H1 (cell line): ENCODE measurements around the gene GNLY. TPM values are rescaled to one million over a fixed set of nuclear protein-coding genes. Genes with fewer than 3 reads are reported as not detected.

ENCODE experiments used
- CTCF ChIA-PET: fragments of 300-600 bp; sonication (Branson Sonifier 250); formaldehyde crosslinking; loops from one replicate; lab custom pipeline; 2021; ENCODE audit not compliant: partially characterized antibody; lab: Charles Lee
- POLR2A ChIA-PET: fragments of 300-600 bp; sonication (Branson Sonifier 250); formaldehyde crosslinking; loops from one replicate; lab custom pipeline; 2021; ENCODE audit warnings: inconsistent platforms; ENCODE audit not compliant: partially characterized antibody; lab: Charles Lee
- DNase-seq, 2 experiments: peaks; one replicate each; pipeline versions ENCODE4 v3.0.0 to v3.0.0-alpha.2; 2010 to 2022; ENCODE audit warnings: low spot score in 2 of 2, low read depth in 1 of 2, mixed read lengths in 1 of 2
- FAIRE-seq: peaks from 2 replicates; lab custom pipeline; 2011; peaks lifted over from hg19 to GRCh38; lab: Jason Lieb, UNC
- H2AFZ ChIP-seq: 2 replicates; pipeline ENCODE4 v1.8.1; 2012; ENCODE audit warnings: low read length, inconsistent platforms
- H2AK5ac ChIP-seq: 2 replicates; pipeline ENCODE4 v1.6.1; 2013; ENCODE audit warnings: low read depth, low read length
- H2BK120ac ChIP-seq: replicated peaks from 2 replicates; pipeline ENCODE3; 2013; ENCODE audit warnings: low read depth, low read length, inconsistent platforms
- H2BK12ac ChIP-seq: 2 replicates; pipeline ENCODE4 v1.6.1; 2013; ENCODE audit warnings: low read depth, low read length
- H2BK15ac ChIP-seq: 2 replicates; pipeline ENCODE4 v1.6.1; 2013; ENCODE audit warnings: low read length
- H2BK20ac ChIP-seq: 2 replicates; pipeline ENCODE4 v1.6.1; 2013; ENCODE audit warnings: low read length
- H2BK5ac ChIP-seq: 2 replicates; pipeline ENCODE4 v1.6.1; 2013; ENCODE audit warnings: low read depth, low read length
- H3K14ac ChIP-seq: 2 replicates; pipeline ENCODE4 v1.6.1; 2013; ENCODE audit warnings: inconsistent platforms; ENCODE audit not compliant: insufficient read length
- H3K18ac ChIP-seq: 2 replicates; pipeline ENCODE4 v1.6.1; 2013; ENCODE audit warnings: low read length; ENCODE audit errors: extremely low read depth
- H3K23ac ChIP-seq: 2 replicates; pipeline ENCODE4 v1.6.1; 2013; ENCODE audit warnings: inconsistent platforms; ENCODE audit not compliant: insufficient read length
- H3K23me2 ChIP-seq: 2 replicates; pipeline ENCODE4 v1.6.1; 2013; ENCODE audit warnings: low read depth, low read length
- H3K27ac ChIP-seq: 2 replicates; pipeline ENCODE4 v1.6.1; 2011; ENCODE audit warnings: low read depth, low read length, inconsistent platforms
- H3K27me3 ChIP-seq, 4 experiments: replicated peaks in 1 of 4; 1 replicate in 1 of 4; 2 replicates in 3 of 4; pipeline versions ENCODE4 v1.6.1 to v1.8.1; 2011 to 2013; ENCODE audit warnings: low read length in 3 of 4, mild to moderate bottlenecking in 3 of 4, inconsistent platforms in 2 of 4, mixed read lengths in 2 of 4, moderate library complexity in 1 of 4; ENCODE audit not compliant: control insufficient read depth in 3 of 4, insufficient read depth in 3 of 4; ENCODE audit errors: extremely low read depth in 1 of 4
- H3K36me3 ChIP-seq, 4 experiments: 2 replicates each; pipeline versions ENCODE4 v1.6.1 to v1.8.1; 2011 to 2013; ENCODE audit warnings: mild to moderate bottlenecking in 4 of 4, low read length in 3 of 4, moderate library complexity in 2 of 4, control low read depth in 1 of 4, inconsistent platforms in 1 of 4; ENCODE audit not compliant: insufficient read depth in 4 of 4, control insufficient read depth in 2 of 4
- H3K4ac ChIP-seq: replicated peaks from 2 replicates; pipeline ENCODE3; 2013; ENCODE audit warnings: low read length, low read depth, mixed read lengths, inconsistent platforms; ENCODE audit not compliant: insufficient read length
- H3K4me1 ChIP-seq, 4 experiments: replicated peaks in 1 of 4; 1 replicate in 1 of 4; 2 replicates in 3 of 4; pipeline versions ENCODE4 v1.6.1 to v1.8.1; 2011 to 2013; ENCODE audit warnings: low read length in 3 of 4, inconsistent platforms in 2 of 4, mixed read lengths in 1 of 4; ENCODE audit not compliant: insufficient read depth in 4 of 4, control insufficient read depth in 3 of 4
- H3K4me2 ChIP-seq, 2 experiments: 2 replicates each; pipeline versions ENCODE4 v1.6.1 to v1.8.1; 2011 to 2013; ENCODE audit warnings: low read depth in 2 of 2, low read length in 2 of 2, control low read depth in 1 of 2, inconsistent platforms in 1 of 2, mild to moderate bottlenecking in 1 of 2; ENCODE audit not compliant: insufficient read depth in 1 of 2
- H3K4me3 ChIP-seq, 4 experiments: fragments of 200-600, 300-600 bp in 1 of 4; sonication (generic), shearing (Covaris generic), sonication (Bioruptor Twin) in 1 of 4; 2 replicates each; pipeline versions ENCODE4 v1.5.1 to v1.8.1; 2011 to 2016; ENCODE audit warnings: low read length in 4 of 4, low read depth in 3 of 4, control low read depth in 2 of 4, inconsistent platforms in 2 of 4, mild to moderate bottlenecking in 2 of 4, mixed read lengths in 1 of 4, moderate library complexity in 1 of 4; ENCODE audit not compliant: insufficient read depth in 2 of 4; ENCODE audit errors: extremely low read depth in 1 of 4
- H3K56ac ChIP-seq: replicated peaks from 2 replicates; pipeline ENCODE3; 2013; ENCODE audit warnings: low read depth, mild to moderate bottlenecking, mixed read lengths, low read length, inconsistent platforms; ENCODE audit not compliant: insufficient read length
- H3K79me1 ChIP-seq: 2 replicates; pipeline ENCODE4 v1.6.1; 2013; ENCODE audit warnings: low read depth, low read length, control low read depth
- H3K79me2 ChIP-seq, 2 experiments: 2 replicates each; pipeline versions ENCODE4 v1.6.1 to v1.8.1; 2012 to 2013; ENCODE audit warnings: low read length in 2 of 2, mild to moderate bottlenecking in 2 of 2, inconsistent platforms in 1 of 2; ENCODE audit not compliant: insufficient read depth in 2 of 2, control insufficient read depth in 1 of 2
- H3K9ac ChIP-seq, 4 experiments: replicated peaks in 1 of 4; 1 replicate in 1 of 4; 2 replicates in 3 of 4; pipeline versions ENCODE4 v1.6.1 to v1.8.1; 2011 to 2013; ENCODE audit warnings: low read depth in 3 of 4, low read length in 3 of 4, control low read depth in 2 of 4, mild to moderate bottlenecking in 2 of 4, moderate library complexity in 2 of 4, inconsistent platforms in 1 of 4; ENCODE audit errors: extremely low read depth in 1 of 4
- H3K9me3 ChIP-seq, 2 experiments: 2 replicates each; pipeline versions ENCODE4 v1.6.1 to v1.8.1; 2012 to 2013; ENCODE audit warnings: mild to moderate bottlenecking in 2 of 2, moderate library complexity in 2 of 2, control low read depth in 1 of 2, inconsistent platforms in 1 of 2, low read depth in 1 of 2, low read length in 1 of 2, mixed read lengths in 1 of 2; ENCODE audit not compliant: insufficient read depth in 2 of 2
- H4K20me1 ChIP-seq, 2 experiments: replicated peaks in 1 of 2; 2 replicates each; pipeline versions ENCODE3 to v1.8.1; 2011 to 2013; ENCODE audit warnings: inconsistent platforms in 2 of 2, low read length in 2 of 2, mild to moderate bottlenecking in 1 of 2; ENCODE audit not compliant: insufficient read depth in 2 of 2, control insufficient read depth in 1 of 2
- H4K5ac ChIP-seq: 2 replicates; pipeline ENCODE4 v1.6.1; 2013; ENCODE audit warnings: low read length, low read depth, mixed read lengths, inconsistent platforms; ENCODE audit not compliant: insufficient read length
- H4K8ac ChIP-seq: 2 replicates; pipeline ENCODE4 v1.8.0; 2013; ENCODE audit warnings: mild to moderate bottlenecking, moderate library complexity, low read length, inconsistent platforms; ENCODE audit not compliant: insufficient read depth; ENCODE audit errors: extremely low read depth
- H4K91ac ChIP-seq: replicated peaks from 2 replicates; pipeline ENCODE3; 2013; ENCODE audit warnings: low read length, mixed read lengths, inconsistent platforms; ENCODE audit not compliant: insufficient read length
- ASH2L ChIP-seq: fragments of 200-600, 300-600 bp; sonication (generic); IDR thresholded peaks from one replicate; pipeline ENCODE4 v1.7.1; 2017; ENCODE audit warnings: low read length
- CEBPB ChIP-seq: IDR thresholded peaks from 2 replicates; pipeline ENCODE4 v1.6.1; 2012; ENCODE audit warnings: low read depth, low read length
- EP300 ChIP-seq, 2 experiments: IDR thresholded peaks; 1 replicate in 1 of 2; 2 replicates in 1 of 2; pipeline ENCODE4 v1.6.1; 2011 to 2012; ENCODE audit warnings: low read depth in 2 of 2, low read length in 2 of 2, mild to moderate bottlenecking in 2 of 2, borderline replicate concordance in 1 of 2, inconsistent platforms in 1 of 2, moderate library complexity in 1 of 2
- NRF1 ChIP-seq: IDR thresholded peaks from 2 replicates; pipeline ENCODE4 v1.6.1; 2011; ENCODE audit warnings: mild to moderate bottlenecking, low read depth, low read length, improper control_type of control experiment
- POLR2AphosphoS5 ChIP-seq: IDR thresholded peaks from 2 replicates; pipeline ENCODE4 v1.6.1; 2011; ENCODE audit warnings: low read depth, low read length
- SP1 ChIP-seq: IDR thresholded peaks from 2 replicates; pipeline ENCODE4 v1.6.1; 2011; ENCODE audit warnings: low read depth, low read length
- SP2 ChIP-seq: IDR thresholded peaks from 2 replicates; pipeline ENCODE4 v1.6.1; 2012; ENCODE audit warnings: mild to moderate bottlenecking, low read length, inconsistent platforms
- SP4 ChIP-seq: IDR thresholded peaks from 2 replicates; pipeline ENCODE4 v1.6.1; 2012; ENCODE audit warnings: low read length, inconsistent platforms
- TCF12 ChIP-seq: IDR thresholded peaks from 2 replicates; pipeline ENCODE4 v1.6.1; 2011; ENCODE audit warnings: low read depth, mild to moderate bottlenecking, low read length
- WGBS, 2 experiments: shearing (Covaris generic) in 1 of 2; methylation state at CpG; one replicate each; pipeline versions ENCODE4 v1.1.6 to v1.1.7; 2013 to 2015; ENCODE audit warnings: low lambda C conversion rate in 2 of 2, mixed read lengths in 2 of 2, inconsistent platforms in 1 of 2, low coverage in 1 of 2, missing lambda C conversion rate in 1 of 2; ENCODE audit not compliant: insufficient replicate concordance in 2 of 2, insufficient coverage in 1 of 2, insufficient read length in 1 of 2; ENCODE audit errors: extremely low coverage in 1 of 2, missing lambda C conversion rate in 1 of 2; 5-methylcytosine and 5-hydroxymethylcytosine counted together
- polyA plus RNA-seq, 7 experiments: library from polyadenylated mRNA; depleted of rRNA in 3 of 7; stranded (reverse) in 5 of 7; unstranded in 2 of 7; fragments of >200 nt in 5 of 7; fragments of 200-250 nt in 2 of 7; gene quantifications; 1 replicate in 5 of 7; 2 replicates in 1 of 7; 4 replicates in 1 of 7; pipeline versions ENCODE4 v1.2.1 to v1.2.3, GENCODE V29; 2011 to 2013; ENCODE audit warnings: missing spikeins in 2 of 7, mixed read lengths in 2 of 7
- total RNA-seq: library from RNA; stranded (reverse); fragmentation: NEBNext Ultra II Directional; extraction: Animal tissue kit (Norgen Biotek cat#: 25700); gene quantifications from 2 replicates; pipeline ENCODE4 v1.2.1, GENCODE V29; 2021
- TF ChIP-seq, protein P1 (sequence below): IDR thresholded peaks from 2 replicates; pipeline ENCODE4 v1.6.1; 2012; ENCODE audit warnings: inconsistent platforms
- TF ChIP-seq, protein P2 (sequence below): IDR thresholded peaks from 2 replicates; pipeline ENCODE4 v1.6.1; 2012; ENCODE audit warnings: inconsistent platforms

The GNLY gene
- total and polyA plus RNA-seq, 2 of the 8 experiments (the other 6 are each of a cell fraction or from before 2014, with no cell fraction given): 0.03 TPM; not detected in 1

DNA sequence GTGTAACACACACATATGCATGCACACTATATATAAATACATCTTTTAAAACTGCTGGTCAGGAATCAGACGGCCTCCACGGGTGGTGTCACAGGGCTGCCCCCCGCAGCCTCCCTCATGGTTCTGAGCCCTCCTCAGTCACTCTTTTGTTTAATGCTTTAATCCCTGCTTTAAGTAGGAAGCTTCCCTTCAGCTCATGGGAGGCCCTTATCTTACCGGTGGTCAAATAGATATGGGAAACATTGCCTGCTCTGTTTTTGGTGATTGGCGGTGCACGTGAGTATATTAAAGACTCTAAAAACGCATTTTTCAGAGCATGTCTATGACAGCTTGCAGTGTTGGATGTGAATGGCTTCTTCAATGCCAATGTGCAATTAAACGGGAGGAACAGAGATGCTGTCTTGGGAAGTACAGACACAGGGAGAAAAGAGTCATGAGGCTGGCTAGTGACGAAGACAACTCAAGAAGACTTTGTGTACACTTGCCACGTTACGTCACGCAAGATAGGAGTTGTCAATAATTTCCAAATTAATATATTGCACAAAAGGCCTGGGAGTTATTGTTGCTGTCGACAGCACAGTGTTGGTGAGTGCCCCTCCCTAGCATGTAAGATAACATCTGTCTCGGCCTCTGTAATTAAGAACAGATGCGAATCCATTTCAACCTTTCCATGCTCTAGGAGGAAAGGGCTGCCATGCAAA lies 23.3 kb downstream of the GNLY start:
- Histone ChIP-seq H3K79me1 (no peaks in the 10 kb centered on the region), H3K56ac (no peak overlapping the region), H2BK120ac (no peak overlapping the region), H3K4me2 (no peak overlapping the region), H4K8ac (no peak overlapping the region), H3K4me3 (no peak overlapping the region), H4K20me1 (no peaks in the 10 kb centered on the region), H2BK5ac (no peak overlapping the region), H3K9me3 (no peaks in the 10 kb centered on the region), H3K27ac (no peak overlapping the region), H3K79me2 (no peaks in the 10 kb centered on the region), H3K18ac (no peak overlapping the region), H4K91ac (no peak overlapping the region), H2BK15ac (no peak overlapping the region), H3K27me3 (no peaks in the 10 kb centered on the region; a peak in 1 of 7 replicates), H2BK12ac (no peak overlapping the region), H3K36me3 (no peaks in the 10 kb centered on the region), H3K23me2 (no peaks in the 10 kb centered on the region), H3K4ac (no peak overlapping the region), H3K9ac (no peak overlapping the region), H3K23ac (no peak overlapping the region), H3K14ac (no peak overlapping the region), H3K4me1 (no peaks in the 10 kb centered on the region), H2AK5ac (no peak overlapping the region), H2AFZ (no peak overlapping the region), H2BK20ac (no peak overlapping the region), H4K5ac (no peak overlapping the region)
- POLR2A ChIA-PET: no interaction called here
- DNase-seq: no peak
- CTCF ChIA-PET: interaction anchor here (0.6 to 6.0 kb wide), 7 partner anchors 10 to 318 kb away, joined by 3 to 61 read pairs (median 3); no protein-coding TSS in a partner anchor
- WGBS, 2 experiments: 87% methylated on average over 15 of the region's 15 CpGs; no CpG with 5 or more reads in 1 of the 2 experiments
- FAIRE-seq: no peak
- TF ChIP-seq TCF12: no peak
- TF ChIP-seq SP2: no peak
- TF ChIP-seq EP300 (IDR thresholded peaks at IDR 0.05; ENCODE audit: borderline replicate concordance in 1 of 2, low read depth in 2 of 2, low read length in 2 of 2): no peak
- TF ChIP-seq, protein P1, sequence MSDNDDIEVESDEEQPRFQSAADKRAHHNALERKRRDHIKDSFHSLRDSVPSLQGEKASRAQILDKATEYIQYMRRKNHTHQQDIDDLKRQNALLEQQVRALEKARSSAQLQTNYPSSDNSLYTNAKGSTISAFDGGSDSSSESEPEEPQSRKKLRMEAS: no peak
- TF ChIP-seq POLR2AphosphoS5: no peak
- TF ChIP-seq CEBPB: no peak
- TF ChIP-seq SP4: no peak
- TF ChIP-seq, protein P2, sequence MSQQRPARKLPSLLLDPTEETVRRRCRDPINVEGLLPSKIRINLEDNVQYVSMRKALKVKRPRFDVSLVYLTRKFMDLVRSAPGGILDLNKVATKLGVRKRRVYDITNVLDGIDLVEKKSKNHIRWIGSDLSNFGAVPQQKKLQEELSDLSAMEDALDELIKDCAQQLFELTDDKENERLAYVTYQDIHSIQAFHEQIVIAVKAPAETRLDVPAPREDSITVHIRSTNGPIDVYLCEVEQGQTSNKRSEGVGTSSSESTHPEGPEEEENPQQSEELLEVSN: no peak
- TF ChIP-seq ASH2L: no peak
- TF ChIP-seq SP1: no peak
- TF ChIP-seq NRF1: no peak
